Right atrium auricular region (tissue), 2 donors: Measurements from ENCODE around the gene SPTBN4. TPM values are rescaled to one million over a fixed set of nuclear protein-coding genes. Genes with fewer than 3 reads are reported as not detected.

Experiments
- DNase-seq: peaks from one replicate; pipeline ENCODE4 v3.0.0-alpha.2; 2019; ENCODE audit warnings: low spot score
- H3K27ac ChIP-seq, 2 donors: fragments of 200-600 bp; sonication (generic); 1 replicate in 1 of 2; 2 replicates in 1 of 2; pipeline ENCODE4 v1.5.1; 2016 to 2019
- H3K27me3 ChIP-seq, 2 donors: fragments of 200-600 bp; sonication (generic); one replicate each; pipeline versions ENCODE4 v1.5.1 to v1.6.0; 2017 to 2019
- H3K36me3 ChIP-seq: fragments of 200-600 bp; sonication (generic); one replicate; pipeline ENCODE4 v1.5.1; 2016
- H3K4me1 ChIP-seq, 2 donors: fragments of 200-600 bp; sonication (generic); one replicate each; pipeline versions ENCODE4 v1.5.1 to v1.6.0; 2017 to 2019
- H3K4me3 ChIP-seq, 2 donors: fragments of 200-600 bp; sonication (generic); 1 replicate in 1 of 2; 2 replicates in 1 of 2; pipeline ENCODE4 v1.5.1; 2017 to 2019; ENCODE audit warnings: mild to moderate bottlenecking in 1 of 2, moderate library complexity in 1 of 2
- H3K9me3 ChIP-seq, 2 donors: fragments of 200-600 bp; sonication (generic); one replicate each; pipeline ENCODE4 v1.5.1; 2019
- total RNA-seq, 2 donors: library from RNA; depleted of rRNA; stranded (reverse); fragments of >200 nt; gene quantifications; one replicate each; pipeline ENCODE4 v1.1.0, GENCODE V29; 2016
- TF ChIP-seq, protein P1 (sequence below), 2 donors: fragments of 200-600 bp; sonication (generic); IDR thresholded peaks; one replicate each; pipeline ENCODE4 v1.5.1; 2019; ENCODE audit warnings: antibody characterized with exemption in 2 of 2

Gene SPTBN4
- total RNA-seq, 2 donors from 2014 or later: 5.2 to 5.5 TPM

DNA sequence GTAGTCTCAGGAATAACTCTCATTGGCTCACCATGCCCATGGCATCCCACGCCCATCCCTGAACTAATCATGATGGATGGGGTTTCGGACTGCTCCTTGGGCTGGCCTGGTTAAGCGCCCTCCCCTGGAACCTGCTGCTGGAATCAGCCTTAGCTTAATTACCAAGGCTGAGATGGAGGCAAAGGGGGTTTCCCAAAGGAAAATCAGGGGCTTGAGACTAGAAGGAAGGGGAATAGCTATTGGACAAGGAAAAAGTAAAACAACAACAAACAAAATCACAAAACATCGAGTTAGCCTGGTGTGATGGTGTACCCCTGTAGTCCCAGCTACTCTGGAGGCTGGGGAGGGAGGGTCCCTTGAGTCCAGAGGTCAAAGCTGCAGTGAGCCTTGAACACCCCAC, 84.2 kb downstream of the SPTBN4 start:
- TF ChIP-seq, protein P1, sequence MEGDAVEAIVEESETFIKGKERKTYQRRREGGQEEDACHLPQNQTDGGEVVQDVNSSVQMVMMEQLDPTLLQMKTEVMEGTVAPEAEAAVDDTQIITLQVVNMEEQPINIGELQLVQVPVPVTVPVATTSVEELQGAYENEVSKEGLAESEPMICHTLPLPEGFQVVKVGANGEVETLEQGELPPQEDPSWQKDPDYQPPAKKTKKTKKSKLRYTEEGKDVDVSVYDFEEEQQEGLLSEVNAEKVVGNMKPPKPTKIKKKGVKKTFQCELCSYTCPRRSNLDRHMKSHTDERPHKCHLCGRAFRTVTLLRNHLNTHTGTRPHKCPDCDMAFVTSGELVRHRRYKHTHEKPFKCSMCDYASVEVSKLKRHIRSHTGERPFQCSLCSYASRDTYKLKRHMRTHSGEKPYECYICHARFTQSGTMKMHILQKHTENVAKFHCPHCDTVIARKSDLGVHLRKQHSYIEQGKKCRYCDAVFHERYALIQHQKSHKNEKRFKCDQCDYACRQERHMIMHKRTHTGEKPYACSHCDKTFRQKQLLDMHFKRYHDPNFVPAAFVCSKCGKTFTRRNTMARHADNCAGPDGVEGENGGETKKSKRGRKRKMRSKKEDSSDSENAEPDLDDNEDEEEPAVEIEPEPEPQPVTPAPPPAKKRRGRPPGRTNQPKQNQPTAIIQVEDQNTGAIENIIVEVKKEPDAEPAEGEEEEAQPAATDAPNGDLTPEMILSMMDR (IDR thresholded peaks at IDR 0.05): no peak
- DNase-seq: no peak
- Histone ChIP-seq H3K4me1 (peaks cover 0 to 6% of the 10 kb centered on the region in 2 donors), H3K27ac (no peak overlapping the region), H3K9me3 (no peaks in the 10 kb centered on the region), H3K27me3 (no peaks in the 10 kb centered on the region), H3K4me3 (no peak overlapping the region), H3K36me3 (no peaks in the 10 kb centered on the region)

DNA sequence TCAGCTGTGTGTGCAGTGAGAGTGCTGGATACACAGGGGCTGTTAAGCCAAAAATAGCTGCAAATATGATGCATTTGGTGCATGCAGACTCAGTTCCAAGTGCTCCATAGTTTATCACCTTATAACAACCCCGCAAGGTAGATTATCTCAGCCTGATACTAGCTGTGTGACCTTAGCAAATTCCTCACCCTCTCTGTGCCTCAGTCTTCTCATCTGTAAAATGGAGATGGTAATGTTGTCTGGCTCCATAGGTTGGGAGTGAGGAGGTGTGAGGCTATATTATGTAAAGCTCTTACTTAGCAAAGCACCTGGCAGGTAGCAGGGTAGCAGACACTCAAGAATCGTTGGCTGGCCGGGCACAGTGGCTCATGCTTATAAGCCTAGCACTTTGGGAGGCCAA, 86.0 kb downstream of the SPTBN4 start:
- no peaks in the 10 kb centered on the region for H3K27me3 ChIP-seq
- H3K36me3 ChIP-seq: no peaks in the 10 kb centered on the region
- no peak overlapping the region for H3K27ac ChIP-seq
- peaks cover 0 to 6% of the 10 kb centered on the region in 2 donors for H3K4me1 ChIP-seq
- no peaks in the 10 kb centered on the region for H3K9me3 ChIP-seq
- no peak for DNase-seq
- TF ChIP-seq, protein P1 (IDR thresholded peaks at IDR 0.05): no peak
- H3K4me3 ChIP-seq: no peak overlapping the region

- Histone ChIP-seq H3K4me3 (no peak overlapping the region), H3K9me3 (no peaks in the 10 kb centered on the region), H3K36me3 (no peaks in the 10 kb centered on the region), H3K27me3 (no peaks in the 10 kb centered on the region), H3K4me1 (peaks cover 0 to 3% of the 10 kb centered on the region in 2 donors), H3K27ac (no peak overlapping the region)
- TF ChIP-seq, protein P1 (IDR thresholded peaks at IDR 0.05): no peak
- DNase-seq: no peak
Measured at GRCh38 chr19:40553885-40554857, 87.4 kb downstream of the SPTBN4 start.

GRCh38 chr19:40555978-40556689, 89.3 kb downstream of the SPTBN4 start:
- no peak overlapping the region for H3K27ac ChIP-seq
- no peak for DNase-seq
- TF ChIP-seq, protein P1 (IDR thresholded peaks at IDR 0.05): no peak
- no peaks in the 10 kb centered on the region for H3K4me1 ChIP-seq
- H3K4me3 ChIP-seq: no peak overlapping the region
- H3K27me3 ChIP-seq: no peaks in the 10 kb centered on the region
- H3K9me3 ChIP-seq: no peaks in the 10 kb centered on the region
- H3K36me3 ChIP-seq: no peaks in the 10 kb centered on the region

- Histone ChIP-seq H3K36me3 (no peaks in the 10 kb centered on the region), H3K4me3 (no peak overlapping the region), H3K9me3 (no peaks in the 10 kb centered on the region), H3K27ac (no peak overlapping the region), H3K27me3 (no peaks in the 10 kb centered on the region), H3K4me1 (no peaks in the 10 kb centered on the region)
- DNase-seq: no peak
- TF ChIP-seq, protein P1 (IDR thresholded peaks at IDR 0.05): no peak
Measured at GRCh38 chr19:40556953-40557530, 90.2 kb downstream of the SPTBN4 start.
